Mononuclear cell (primary cell): ENCODE data around the gene EBF3. TPM values are rescaled to one million over a fixed set of nuclear protein-coding genes. Genes with fewer than 3 reads are reported as not detected.

Source experiments
- H3K27me3 ChIP-seq: 2 replicates; pipeline ENCODE4 v1.6.0; 2011; ENCODE audit warnings: low read length, control low read depth; ENCODE audit not compliant: insufficient read depth
- H3K4me1 ChIP-seq: 2 replicates; pipeline ENCODE4 v1.5.1; 2011; ENCODE audit warnings: mild to moderate bottlenecking, low read length, control low read depth; ENCODE audit not compliant: insufficient read depth
- H3K4me3 ChIP-seq: 2 replicates; pipeline ENCODE4 v1.5.1; 2011; ENCODE audit warnings: mild to moderate bottlenecking, low read length, moderate library complexity
- H3K9me3 ChIP-seq: 2 replicates; pipeline ENCODE4 v1.5.1; 2011; ENCODE audit warnings: low read depth, mild to moderate bottlenecking, control low read depth, low read length
- total RNA-seq: library from RNA; depleted of rRNA; stranded (reverse); fragments of >200 nt; gene quantifications from one replicate; pipeline ENCODE4 v1.2.3, GENCODE V29; 2012

Gene EBF3
- total RNA-seq, 1 donor = not detected

DNA sequence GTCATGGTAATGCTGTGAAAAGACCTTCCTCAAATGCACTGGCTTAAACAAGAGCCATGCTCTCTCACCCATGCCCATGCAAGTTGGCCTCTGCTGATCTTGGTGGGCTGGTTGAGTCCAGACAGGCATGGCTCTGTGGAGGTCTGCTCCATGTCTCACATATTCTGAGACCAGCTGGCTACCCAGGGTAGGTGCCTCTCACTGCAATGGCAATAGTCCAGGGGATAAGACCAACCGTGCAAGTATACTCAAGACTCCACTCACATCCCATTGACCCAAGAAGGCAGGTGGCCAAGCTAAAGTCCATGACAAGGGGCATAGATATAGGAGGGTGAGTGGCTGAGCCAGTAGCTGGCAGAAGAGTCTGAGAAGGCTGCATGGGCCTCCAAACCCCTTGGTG is 14.2 kb upstream of the EBF3 start:
- H3K4me1 ChIP-seq = no peaks in the 10 kb centered on the region
- H3K4me3 ChIP-seq = no peak overlapping the region
- no peaks in the 10 kb centered on the region for H3K9me3 ChIP-seq
- H3K27me3 ChIP-seq = peaks cover 30% of the 10 kb centered on the region

GRCh38 chr10:129977794-129978193 is 13.7 kb upstream of the EBF3 start:
- H3K4me3 ChIP-seq = no peak overlapping the region
- no peaks in the 10 kb centered on the region for H3K9me3 ChIP-seq
- H3K4me1 ChIP-seq = no peaks in the 10 kb centered on the region
- peaks cover 33% of the 10 kb centered on the region for H3K27me3 ChIP-seq

DNA sequence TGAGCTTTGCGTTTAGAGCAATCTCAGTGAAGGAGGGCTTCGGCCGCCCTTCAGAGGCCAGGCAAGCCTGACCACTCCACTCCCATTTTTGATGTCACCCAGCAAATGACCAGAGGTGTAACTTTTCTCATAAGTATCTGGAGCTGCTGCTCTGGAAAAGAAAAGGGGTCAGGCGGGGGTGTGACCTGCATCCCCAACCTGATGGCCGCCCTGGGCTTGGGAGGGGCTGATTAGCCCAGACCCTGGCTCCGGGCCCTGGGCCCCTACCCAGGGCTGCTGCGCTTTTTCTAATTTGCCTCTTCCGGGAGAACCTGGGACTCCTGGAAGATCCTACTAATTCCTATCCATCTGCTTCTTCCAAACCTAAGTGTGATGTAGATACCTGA is 9.6 kb upstream of the EBF3 start:
- no peaks in the 10 kb centered on the region for H3K4me1 ChIP-seq
- peaks cover 61% of the 10 kb centered on the region for H3K27me3 ChIP-seq
- H3K9me3 ChIP-seq = no peaks in the 10 kb centered on the region
- H3K4me3 ChIP-seq = no peak overlapping the region

DNA sequence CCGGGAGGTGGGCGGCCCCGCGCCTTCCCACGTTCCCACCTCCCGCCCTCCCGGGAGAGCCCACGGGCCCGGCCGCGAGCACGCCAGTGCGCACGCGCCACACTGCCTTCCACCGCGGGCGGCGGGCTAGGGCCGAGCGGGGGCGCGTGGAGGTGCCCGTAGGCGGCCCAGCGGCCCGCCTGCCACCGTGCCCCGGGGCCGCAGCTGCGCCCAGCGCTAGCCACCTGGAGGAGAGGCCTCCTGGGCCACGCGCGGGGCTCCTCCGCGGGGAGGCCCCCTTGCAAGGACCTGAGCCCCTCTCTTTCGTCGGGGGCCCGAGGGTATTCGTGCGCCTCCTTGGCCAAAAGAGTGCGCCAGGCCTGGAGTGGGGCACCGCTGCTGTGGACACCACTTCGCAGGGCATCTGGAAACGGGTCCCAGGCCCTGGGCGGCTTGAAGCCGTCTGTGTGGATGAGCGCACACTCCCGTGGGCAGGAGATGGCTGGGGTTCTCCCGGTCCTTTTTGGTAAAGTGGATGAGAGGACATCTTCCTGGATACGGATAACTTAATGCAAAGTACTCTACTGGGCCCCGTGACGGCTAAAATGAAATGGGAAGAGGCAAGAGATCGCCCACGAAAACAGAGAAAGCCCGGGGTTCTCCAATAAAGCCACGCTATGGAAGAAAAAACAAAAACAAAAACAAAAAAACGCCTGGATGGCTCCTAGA is 9.0 kb upstream of the EBF3 start:
- Histone ChIP-seq H3K9me3 (no peaks in the 10 kb centered on the region), H3K4me1 (no peaks in the 10 kb centered on the region), H3K27me3 (peaks cover 64% of the 10 kb centered on the region), H3K4me3 (no peak overlapping the region)

DNA sequence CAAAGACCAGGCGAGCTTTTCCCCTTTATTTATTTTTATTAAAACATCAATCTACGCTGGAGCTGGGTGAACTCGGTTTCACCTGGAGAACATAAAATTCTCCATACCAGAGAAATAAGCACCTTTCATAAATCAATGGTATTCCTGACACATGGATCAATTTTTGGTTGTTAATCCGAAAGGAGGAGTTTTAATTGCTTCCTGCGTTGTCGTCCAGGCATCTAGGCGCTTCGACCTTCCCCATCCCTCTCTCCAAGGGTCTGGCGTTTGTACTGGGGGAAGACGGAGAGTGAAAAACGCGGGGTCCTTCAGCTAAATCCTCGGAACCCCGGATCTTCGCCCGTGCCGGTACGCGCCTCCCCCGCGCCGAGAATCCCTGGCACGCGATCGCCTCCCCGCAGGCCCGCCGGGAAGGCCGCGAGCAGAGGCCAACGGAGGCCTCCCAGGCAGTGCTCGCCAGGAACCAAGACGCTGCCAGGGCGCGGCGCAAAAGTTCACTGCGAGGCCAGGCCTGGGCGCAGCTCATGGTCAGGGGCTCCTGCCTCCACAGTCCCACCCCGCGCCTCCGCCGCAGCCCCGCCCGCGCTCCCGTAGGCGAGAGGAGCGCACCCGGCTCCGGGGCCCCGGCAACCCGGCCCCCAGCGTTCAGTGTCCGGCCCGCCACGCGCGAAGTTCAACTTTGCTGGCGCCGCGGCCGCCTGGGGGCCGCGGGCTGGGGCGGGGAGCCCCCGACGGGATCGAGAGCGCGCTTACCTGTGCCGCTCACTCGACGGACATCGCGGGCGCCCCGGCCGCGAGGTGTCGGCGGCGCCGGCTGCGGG is 8.3 kb upstream of the EBF3 start:
- Histone ChIP-seq H3K27me3 (peaks cover 71% of the 10 kb centered on the region), H3K4me3 (no peak overlapping the region), H3K4me1 (no peaks in the 10 kb centered on the region), H3K9me3 (no peaks in the 10 kb centered on the region)

DNA sequence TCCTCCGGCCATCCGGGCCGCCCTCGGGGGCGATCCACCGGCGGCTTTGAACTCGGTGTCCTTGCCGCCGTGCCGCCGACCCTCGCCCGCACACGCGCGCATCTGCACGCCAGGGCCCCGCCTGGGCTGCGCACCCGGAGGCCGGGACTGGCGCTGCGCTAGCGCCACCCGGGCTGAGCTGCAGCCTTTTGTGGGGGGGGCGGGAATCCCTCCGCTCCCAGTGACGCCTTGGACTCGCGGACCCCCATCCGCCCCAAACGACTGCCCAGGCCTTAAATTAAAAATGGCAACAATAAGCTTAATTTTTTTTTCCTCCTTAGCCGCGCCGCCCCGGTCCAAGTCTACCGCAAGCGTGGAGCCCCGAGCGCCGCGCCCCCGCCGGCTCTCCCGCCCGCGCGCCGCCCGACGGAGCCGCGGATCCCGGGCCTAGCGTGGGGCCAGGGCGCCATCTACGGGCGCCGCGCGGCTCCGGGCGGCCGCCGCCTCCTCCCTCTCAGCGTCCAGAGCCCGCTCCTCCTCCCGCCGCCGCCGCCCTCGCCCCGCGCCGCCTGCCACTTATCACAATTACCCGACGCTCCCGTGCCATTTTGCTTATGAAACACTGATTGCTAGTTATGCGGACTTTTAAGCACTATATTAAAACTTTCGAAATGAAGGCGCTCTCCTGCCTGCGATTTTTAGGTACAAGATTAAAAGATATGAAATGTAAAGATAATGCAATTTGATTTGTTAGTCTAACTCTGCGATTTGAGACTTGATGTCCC is 7.5 kb upstream of the EBF3 start:
- peaks cover 78% of the 10 kb centered on the region for H3K27me3 ChIP-seq
- no peaks in the 10 kb centered on the region for H3K9me3 ChIP-seq
- no peak overlapping the region for H3K4me3 ChIP-seq
- no peaks in the 10 kb centered on the region for H3K4me1 ChIP-seq

DNA sequence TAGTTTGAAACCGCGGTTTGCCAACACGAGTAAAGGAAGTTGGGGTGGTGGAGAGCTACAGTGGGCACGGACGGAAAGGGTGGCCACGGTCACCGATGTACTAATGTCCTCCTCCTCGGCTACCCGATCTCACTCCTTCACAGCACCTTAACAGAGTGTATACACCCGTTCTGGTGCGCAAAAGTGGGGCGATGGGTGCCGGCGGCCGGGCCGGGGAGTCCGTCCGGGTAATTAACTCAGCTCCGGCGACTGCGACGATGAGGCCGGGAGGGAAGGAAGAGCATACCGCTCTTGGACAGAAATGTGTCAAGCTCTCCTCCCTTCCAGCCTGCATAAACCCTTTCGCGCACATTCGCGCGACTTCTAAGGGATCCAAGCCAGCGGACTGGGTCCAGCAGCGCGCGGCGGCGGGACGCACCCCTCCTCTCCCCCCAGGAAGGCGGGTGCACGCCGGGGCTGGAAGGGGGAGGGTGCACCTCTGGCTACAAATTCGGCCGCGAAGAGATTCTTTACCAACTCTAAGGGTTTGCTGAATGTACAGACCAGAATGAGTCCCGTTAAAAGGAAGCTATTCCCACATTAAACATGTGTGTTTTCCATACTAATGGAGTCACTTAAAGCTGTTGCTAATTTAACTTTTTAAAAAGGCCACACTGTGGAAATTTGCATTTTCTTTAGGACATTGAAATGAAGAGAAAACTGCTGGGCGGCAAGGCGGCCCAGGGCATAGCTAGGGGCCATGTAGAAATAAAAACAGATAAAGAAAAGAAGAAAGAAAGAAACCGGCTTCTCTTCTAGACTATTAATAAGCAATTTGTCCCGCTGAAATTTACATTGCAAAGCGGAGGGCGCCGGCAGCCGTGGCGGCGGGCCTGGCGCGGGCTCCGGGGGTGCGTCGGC is 6.6 kb upstream of the EBF3 start:
- H3K9me3 ChIP-seq = no peaks in the 10 kb centered on the region
- H3K27me3 ChIP-seq = peaks cover 83% of the 10 kb centered on the region
- no peaks in the 10 kb centered on the region for H3K4me1 ChIP-seq
- H3K4me3 ChIP-seq = no peak overlapping the region

DNA sequence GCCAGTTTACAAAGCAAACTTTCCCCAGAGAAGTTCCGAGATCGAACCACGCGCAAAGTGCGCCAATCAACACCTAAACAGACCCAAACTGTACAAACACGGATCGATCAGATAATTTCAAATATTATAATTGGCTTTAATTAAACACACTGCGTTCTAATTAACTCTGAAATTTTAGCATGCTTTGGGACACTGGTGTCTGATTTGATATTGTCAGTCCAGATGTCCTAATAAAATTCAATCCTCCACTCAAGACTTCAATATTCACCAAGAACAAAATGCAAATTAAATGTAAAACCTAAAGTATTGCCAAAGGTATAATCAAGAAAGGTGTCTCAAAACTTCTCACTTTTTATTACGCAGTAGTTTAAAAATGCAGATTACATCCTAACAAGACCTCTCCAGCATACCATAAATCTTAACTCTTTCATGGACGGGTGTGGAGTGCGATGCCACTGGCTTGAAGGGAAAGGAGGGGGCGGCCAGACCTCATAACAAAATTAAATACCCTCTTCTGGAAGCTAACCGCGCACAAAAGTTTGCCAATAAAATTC is 5.9 kb upstream of the EBF3 start:
- Histone ChIP-seq H3K27me3 (peaks cover 85% of the 10 kb centered on the region), H3K4me1 (peaks cover 4% of the 10 kb centered on the region), H3K4me3 (no peak overlapping the region), H3K9me3 (no peaks in the 10 kb centered on the region)

GRCh38 chr10:129969184-129969910 is 5.3 kb upstream of the EBF3 start:
- Histone ChIP-seq H3K4me1 (peaks cover 10% of the 10 kb centered on the region), H3K9me3 (no peaks in the 10 kb centered on the region), H3K4me3 (no peak overlapping the region), H3K27me3 (peaks cover 86% of the 10 kb centered on the region)

- peaks cover 81% of the 10 kb centered on the region for H3K27me3 ChIP-seq
- no peak overlapping the region for H3K4me3 ChIP-seq
- H3K9me3 ChIP-seq = no peaks in the 10 kb centered on the region
- H3K4me1 ChIP-seq = peaks cover 10% of the 10 kb centered on the region
Observed at GRCh38 chr10:129968853-129969183, 4.7 kb upstream of the EBF3 start.

DNA sequence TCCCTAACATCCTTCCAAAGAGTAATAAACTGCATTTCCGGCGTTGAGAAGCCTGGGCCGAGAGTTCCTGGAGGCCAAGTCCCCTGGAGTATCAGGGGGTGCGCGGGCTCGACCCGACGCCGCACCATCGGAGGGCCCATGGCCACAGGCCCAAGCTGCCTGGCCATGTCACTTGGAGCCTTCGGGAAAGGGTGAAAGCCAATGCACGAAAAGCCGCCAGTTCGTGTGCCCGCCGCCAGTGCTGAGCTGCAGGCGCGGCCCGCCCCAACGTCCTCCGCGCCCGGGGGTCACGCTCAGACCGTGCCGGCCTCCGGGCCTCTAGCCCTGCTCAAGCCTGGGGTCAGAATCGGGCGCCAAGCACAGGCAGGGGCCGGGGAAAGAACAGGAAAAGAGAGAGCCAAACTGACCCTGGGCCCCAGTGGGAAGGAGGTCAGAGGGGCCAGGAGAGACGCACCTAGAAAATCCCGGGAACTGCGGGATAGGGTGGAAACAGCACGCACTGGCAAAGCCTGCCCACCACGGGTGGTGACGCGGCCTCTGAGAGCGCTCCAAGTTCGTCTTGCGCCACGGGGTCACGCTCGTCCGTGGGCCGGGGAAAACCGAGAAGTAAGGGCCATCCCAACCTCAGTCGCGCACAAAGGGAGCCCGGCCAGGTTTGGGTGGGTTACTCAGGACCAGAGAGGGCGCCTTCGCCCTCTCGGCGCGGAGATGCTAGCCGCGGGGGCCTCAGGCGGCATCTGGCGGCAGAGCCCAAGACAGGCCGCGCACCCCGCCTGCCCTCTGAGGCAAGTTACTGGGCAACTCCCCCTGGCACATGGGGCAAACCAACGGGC is 4.2 kb upstream of the EBF3 start:
- H3K4me3 ChIP-seq = no peak overlapping the region
- no peaks in the 10 kb centered on the region for H3K9me3 ChIP-seq
- peaks cover 75% of the 10 kb centered on the region for H3K27me3 ChIP-seq
- H3K4me1 ChIP-seq = peaks cover 10% of the 10 kb centered on the region

- no peak overlapping the region for H3K4me3 ChIP-seq
- H3K9me3 ChIP-seq = no peaks in the 10 kb centered on the region
- peaks cover 79% of the 10 kb centered on the region for H3K27me3 ChIP-seq
- H3K4me1 ChIP-seq = peaks cover 17% of the 10 kb centered on the region
Observed at GRCh38 chr10:129967579-129968019, 3.5 kb upstream of the EBF3 start.

DNA sequence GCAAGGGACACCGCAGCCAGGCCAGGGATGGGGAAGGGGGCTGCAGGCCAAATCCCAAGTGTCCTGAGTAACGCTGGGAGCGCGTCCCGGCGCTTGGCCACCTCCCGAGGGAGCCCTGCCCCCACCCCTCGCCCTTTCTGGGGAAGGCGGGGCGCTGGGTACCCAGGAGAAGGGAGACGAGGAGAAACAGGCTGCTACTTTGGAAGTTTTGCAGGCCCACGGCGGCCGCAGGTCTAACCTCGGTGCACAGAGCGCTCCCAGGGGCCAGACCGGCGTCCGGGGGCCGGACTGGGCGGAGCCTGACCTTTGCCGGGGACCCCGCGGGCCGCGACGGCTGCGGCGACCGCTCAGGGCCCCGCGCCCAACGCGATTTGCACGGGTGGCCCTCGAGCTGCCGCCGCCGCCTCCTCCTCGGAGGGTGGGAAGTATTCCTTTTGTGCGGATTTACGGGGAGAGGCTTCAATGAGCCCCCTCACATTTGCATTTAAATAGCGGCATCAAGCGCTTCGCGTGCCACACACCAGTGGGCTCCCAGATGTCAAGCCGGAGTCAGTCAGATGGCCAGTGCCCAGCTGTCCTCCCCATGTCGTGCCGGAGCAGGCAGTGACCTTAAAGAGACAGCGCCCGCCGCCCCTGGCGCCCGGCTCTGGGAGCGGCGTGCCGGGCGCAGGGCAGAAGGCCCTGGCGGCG is 3.0 kb upstream of the EBF3 start:
- peaks cover 19% of the 10 kb centered on the region for H3K4me1 ChIP-seq

More for the DNA sequence above, 3.0 kb upstream of the EBF3 start:
- peaks cover 80% of the 10 kb centered on the region for H3K27me3 ChIP-seq
- no peaks in the 10 kb centered on the region for H3K9me3 ChIP-seq
- H3K4me3 ChIP-seq = no peak overlapping the region
